IMR-90 (cell line): ENCODE data around the gene CCDC43. TPM values are rescaled to one million over a fixed set of nuclear protein-coding genes. Genes with fewer than 3 reads are reported as not detected.

Experiments used
- ATAC-seq: fragments of 200-7000 bp; cut with Tn5 transposase; 2 replicates; pipeline ENCODE4 v1.9.1; 2020; ENCODE audit warnings: low read depth, mild to moderate bottlenecking, moderate library complexity
- BruUV-seq: library from RNA; stranded (reverse); fragments of 400-500 nt; replicated peaks from 2 replicates; lab custom pipeline; 2021; lab: Mats Ljungman, UMichigan
- CTCF ChIA-PET: fragments of 300-600 bp; formaldehyde crosslinking; extraction: SDS; loops from one replicate; lab custom pipeline; 2021; ENCODE audit warnings: antibody characterized with exemption; lab: Yijun Ruan, JAX
- POLR2A ChIA-PET: fragments of 300-600 bp; sonication (Branson Sonifier 250); formaldehyde crosslinking; loops from one replicate; lab custom pipeline; 2022; ENCODE audit warnings: antibody characterized with exemption; ENCODE audit not compliant: unreplicated experiment; lab: Charles Lee
- DNase-seq: peaks from one replicate; pipeline ENCODE4 v3.0.0; 2013
- H2AFZ ChIP-seq: replicated peaks from 2 replicates; pipeline ENCODE3; 2013; ENCODE audit warnings: low read length, mild to moderate bottlenecking; ENCODE audit not compliant: poor library complexity
- H2AK5ac ChIP-seq: 2 replicates; pipeline ENCODE4 v1.6.1; 2013; ENCODE audit warnings: low read depth, low read length, inconsistent platforms
- H2AK9ac ChIP-seq: replicated peaks from 2 replicates; pipeline ENCODE3; 2013; ENCODE audit warnings: mild to moderate bottlenecking, low read depth, low read length, moderate library complexity; ENCODE audit not compliant: poor library complexity
- H2BK120ac ChIP-seq: 2 replicates; pipeline ENCODE4 v1.6.1; 2013; ENCODE audit warnings: low read depth, low read length, inconsistent platforms
- H2BK15ac ChIP-seq: 3 replicates; pipeline ENCODE4 v1.6.1; 2013; ENCODE audit warnings: low read depth, low read length, inconsistent platforms
- H2BK20ac ChIP-seq: 2 replicates; pipeline ENCODE4 v1.6.1; 2013; ENCODE audit warnings: low read depth, mild to moderate bottlenecking, inconsistent platforms, low read length, moderate library complexity
- H2BK5ac ChIP-seq: 2 replicates; pipeline ENCODE4 v1.6.1; 2013; ENCODE audit warnings: mild to moderate bottlenecking, low read depth, low read length, inconsistent platforms; ENCODE audit not compliant: poor library complexity, severe bottlenecking
- H3K14ac ChIP-seq: replicated peaks from 2 replicates; pipeline ENCODE4 v1.6.1; 2013; ENCODE audit warnings: low read depth, low read length, inconsistent platforms
- H3K18ac ChIP-seq: 2 replicates; pipeline ENCODE4 v1.6.1; 2013; ENCODE audit warnings: low read depth, low read length, control low read depth
- H3K23ac ChIP-seq: 2 replicates; pipeline ENCODE4 v1.6.1; 2013; ENCODE audit warnings: low read depth, low read length, inconsistent platforms
- H3K27ac ChIP-seq: 2 replicates; pipeline ENCODE4 v1.5.1; 2013; ENCODE audit warnings: mild to moderate bottlenecking, control low read depth, low read length; ENCODE audit not compliant: insufficient read depth
- H3K27me3 ChIP-seq: 2 replicates; pipeline ENCODE4 v1.6.1; 2013; ENCODE audit warnings: low read length; ENCODE audit not compliant: control insufficient read depth, insufficient read depth
- H3K36me3 ChIP-seq: 2 replicates; pipeline ENCODE4 v1.6.1; 2013; ENCODE audit warnings: low read length, mixed read lengths; ENCODE audit not compliant: control insufficient read depth, insufficient read depth
- H3K4ac ChIP-seq: 2 replicates; pipeline ENCODE4 v1.6.1; 2013; ENCODE audit warnings: low read depth, low read length, inconsistent platforms
- H3K4me1 ChIP-seq: 2 replicates; pipeline ENCODE4 v1.6.1; 2013; ENCODE audit warnings: low read length, mixed read lengths; ENCODE audit not compliant: control insufficient read depth, insufficient read depth
- H3K4me2 ChIP-seq: 2 replicates; pipeline ENCODE4 v1.6.1; 2013; ENCODE audit warnings: low read depth, mild to moderate bottlenecking, control low read depth, low read length, moderate library complexity
- H3K4me3 ChIP-seq: 2 replicates; pipeline ENCODE4 v1.5.1; 2013; ENCODE audit warnings: low read depth, mild to moderate bottlenecking, control low read depth, low read length, moderate library complexity; ENCODE audit not compliant: insufficient read depth
- H3K56ac ChIP-seq: 2 replicates; pipeline ENCODE4 v1.6.1; 2013; ENCODE audit warnings: low read length, inconsistent platforms; ENCODE audit not compliant: insufficient read depth; ENCODE audit errors: extremely low read depth
- H3K79me1 ChIP-seq, 2 experiments: 2 replicates each; pipeline ENCODE4 v1.6.1; 2013; ENCODE audit warnings: low read length in 2 of 2, inconsistent platforms in 1 of 2, low read depth in 1 of 2
- H3K9ac ChIP-seq: 2 replicates; pipeline ENCODE4 v1.6.1; 2013; ENCODE audit warnings: low read depth, low read length, control low read depth
- H3K9me1 ChIP-seq: 2 replicates; pipeline ENCODE4 v1.6.1; 2013; ENCODE audit warnings: low read length, inconsistent platforms; ENCODE audit not compliant: insufficient read depth
- H3K9me3 ChIP-seq: 2 replicates; pipeline ENCODE4 v1.6.1; 2013; ENCODE audit warnings: low read length; ENCODE audit not compliant: control insufficient read depth, insufficient read depth
- H4K20me1 ChIP-seq: 2 replicates; pipeline ENCODE4 v1.6.1; 2013; ENCODE audit warnings: low read length, inconsistent platforms; ENCODE audit not compliant: insufficient read depth
- H4K5ac ChIP-seq: 2 replicates; pipeline ENCODE4 v1.6.1; 2013; ENCODE audit warnings: mild to moderate bottlenecking, low read depth, low read length, control low read depth
- H4K8ac ChIP-seq, 2 experiments: 2 replicates each; pipeline ENCODE4 v1.6.1; 2013; ENCODE audit warnings: low read depth in 2 of 2, low read length in 2 of 2, control low read depth in 1 of 2, inconsistent platforms in 1 of 2
- H4K91ac ChIP-seq: 2 replicates; pipeline ENCODE4 v1.6.1; 2013; ENCODE audit warnings: low read depth, low read length, inconsistent platforms; ENCODE audit not compliant: insufficient read depth
- BHLHE40 ChIP-seq: fragments of 150-350 bp; IDR thresholded peaks from 2 replicates; pipeline ENCODE4 v1.6.1; 2016; ENCODE audit warnings: mild to moderate bottlenecking, low read depth, low read length
- CEBPB ChIP-seq: IDR thresholded peaks from 2 replicates; pipeline ENCODE4 v1.6.1; 2012; ENCODE audit warnings: low read depth, low read length, improper control_type of control experiment
- CHD1 ChIP-seq: IDR thresholded peaks from 2 replicates; pipeline ENCODE4 v1.6.1; 2012; ENCODE audit warnings: low read depth, low read length, improper control_type of control experiment
- ELK1 ChIP-seq: fragments of 150-350 bp; IDR thresholded peaks from 2 replicates; pipeline ENCODE4 v1.6.1; 2016; ENCODE audit warnings: low read depth, mild to moderate bottlenecking, low read length, moderate library complexity, borderline replicate concordance
- MXI1 ChIP-seq: IDR thresholded peaks from 2 replicates; pipeline ENCODE4 v1.6.1; 2012; ENCODE audit warnings: low read depth, mild to moderate bottlenecking, low read length, moderate library complexity, borderline replicate concordance
- RCOR1 ChIP-seq: IDR thresholded peaks from 2 replicates; pipeline ENCODE4 v1.6.1; 2012; ENCODE audit warnings: mild to moderate bottlenecking, low read length, improper control_type of control experiment; ENCODE audit not compliant: insufficient replicate concordance
- RFX5 ChIP-seq: IDR thresholded peaks from 2 replicates; pipeline ENCODE4 v1.8.0; 2012; ENCODE audit warnings: low read depth, mild to moderate bottlenecking, low read length, moderate library complexity
- WGBS, 2 experiments: methylation state at CpG; one replicate each; pipeline versions ENCODE4 v1.1.5 to v1.1.7; 2013; ENCODE audit warnings: missing lambda C conversion rate in 2 of 2; ENCODE audit not compliant: insufficient read length in 1 of 2; ENCODE audit errors: extremely low coverage in 2 of 2; 5-methylcytosine and 5-hydroxymethylcytosine counted together
- dilution Hi-C: fragments of 300-500 bp; cut with HindIII; formaldehyde crosslinking; loops from one replicate; pipeline ENCODE4 v1.14.3; 2018; ENCODE audit warnings: low sequenced_read_pairs; ENCODE audit not compliant: unreplicated experiment
- in situ Hi-C: fragments of 300-500 bp; cut with MboI; formaldehyde crosslinking; loops from 3 replicates; pipeline ENCODE4 v1.14.3; 2019; ENCODE audit warnings: low sequenced_read_pairs, inconsistent platforms, mixed read lengths
- intact Hi-C: fragments of 100-400 bp; cut with micrococcal nuclease; formaldehyde crosslinking; loops from 2 replicates; pipeline ENCODE4 v1.10.0; 2022
- polyA plus RNA-seq, 3 experiments: library from polyadenylated mRNA; depleted of rRNA; stranded (reverse); fragments of >200 nt; gene quantifications; 2 replicates each; pipeline ENCODE4 v1.2.3, GENCODE V29; 2012; ENCODE audit warnings: low replicate concordance in 1 of 3
- total RNA-seq: library from RNA; depleted of rRNA; stranded (reverse); fragments of >200 nt; gene quantifications from 2 replicates; pipeline ENCODE4 v1.2.3, GENCODE V29; 2012

CCDC43 gene
- total and polyA plus RNA-seq, 2 of the 4 experiments (the other 2 are of a cell fraction): 11.3 to 20.8 TPM

- H2AK9ac ChIP-seq: no peak overlapping the region
- H2BK20ac ChIP-seq: no peak overlapping the region
- no TSS peak for BruUV-seq
- H2AFZ ChIP-seq: no peak overlapping the region
- WGBS, 2 experiments: 67% methylated on average over 3 of the region's 5 CpGs; no CpG with 5 or more reads in 1 of the 2 experiments
- no peak overlapping the region for H3K14ac ChIP-seq
- H3K23ac ChIP-seq: no peak overlapping the region
- no peak overlapping the region for H2BK120ac ChIP-seq
- no peak overlapping the region for H3K4me3 ChIP-seq
- H3K9me3 ChIP-seq: no peaks in the 10 kb centered on the region
- H2BK5ac ChIP-seq: no peak overlapping the region
- in situ Hi-C loops (no loop called here), dilution Hi-C loops (no loop called here), intact Hi-C loops (no loop called here)
- H3K27ac ChIP-seq: no peak overlapping the region
- POLR2A ChIA-PET: no interaction called here
- H3K4me2 ChIP-seq: no peak overlapping the region
- H3K56ac ChIP-seq: no peak overlapping the region
- ATAC-seq: no peak
- H3K9ac ChIP-seq: no peak overlapping the region
- no peaks in the 10 kb centered on the region for H3K9me1 ChIP-seq
- H2BK15ac ChIP-seq: no peak overlapping the region
- no peak overlapping the region for H3K18ac ChIP-seq
- CTCF ChIA-PET: interaction anchor here (0.5 to 0.8 kb wide), 2 partner anchors 26 to 397 kb away, joined by 3 to 6 read pairs; no protein-coding TSS in a partner anchor
- H4K20me1 ChIP-seq: no peaks in the 10 kb centered on the region
- H3K4me1 ChIP-seq: no peaks in the 10 kb centered on the region
- H4K8ac ChIP-seq: no peak overlapping the region
- no peak overlapping the region for H2AK5ac ChIP-seq
- peaks cover 6 to 9% of the 10 kb centered on the region in 2 experiments; a peak in 3 of 4 replicates for H3K79me1 ChIP-seq
- H3K4ac ChIP-seq: no peak overlapping the region
- H3K27me3 ChIP-seq: no peaks in the 10 kb centered on the region
- H4K5ac ChIP-seq: no peak overlapping the region
- H4K91ac ChIP-seq: no peak overlapping the region
- H3K36me3 ChIP-seq: no peaks in the 10 kb centered on the region; the same call in 1 of the 2 replicates
- no peak for DNase-seq
- TF ChIP-seq RCOR1 (no peak), BHLHE40 (no peak), ELK1 (no peak), RFX5 (no peak), MXI1 (no peak), CHD1 (no peak), CEBPB (no peak)
Observed at GRCh38 chr17:44722254-44722653, 32.7 kb upstream of the CCDC43 start.
